GM19023 (cell line): ENCODE data around the gene PSMG1.

Experiments used
- ATAC-seq: cut with Tn5 transposase; IDR thresholded peaks from one replicate; pipeline ENCODE4 v1.9.1; 2021; ENCODE audit warnings: mild to moderate bottlenecking, moderate library complexity; ENCODE audit not compliant: unreplicated experiment

Gene PSMG1

GRCh38 chr21:39189857-39190604 lies 6.8 kb upstream of the PSMG1 start:
- no peak for ATAC-seq

GRCh38 chr21:39188521-39189139 lies 5.4 kb upstream of the PSMG1 start:
- no peak for ATAC-seq

- ATAC-seq = no peak
These were observed 3.9 kb upstream of the PSMG1 start for GRCh38 chr21:39187141-39187540.

- no peak for ATAC-seq
These were observed 3.4 kb upstream of the PSMG1 start for GRCh38 chr21:39186676-39187075.

GRCh38 chr21:39185157-39185556 lies 1.9 kb upstream of the PSMG1 start:
- ATAC-seq = no peak

- no peak for ATAC-seq
These were observed 1.1 kb upstream of the PSMG1 start for GRCh38 chr21:39184050-39184980.

GRCh38 chr21:39182484-39183271 lies 573 bp downstream of the PSMG1 start:
- peak; percentile 38 for ATAC-seq

GRCh38 chr21:39182016-39182415 lies 1.2 kb downstream of the PSMG1 start:
- ATAC-seq = no peak

- ATAC-seq = no peak
These were observed 1.9 kb downstream of the PSMG1 start for GRCh38 chr21:39181205-39181818.

GRCh38 chr21:39180429-39181019 lies 2.7 kb downstream of the PSMG1 start:
- no peak for ATAC-seq

- ATAC-seq = no peak
These were observed 4.8 kb downstream of the PSMG1 start for GRCh38 chr21:39178421-39178820.

- ATAC-seq = no peak
These were observed 7.0 kb downstream of the PSMG1 start for GRCh38 chr21:39176271-39176709.

GRCh38 chr21:39175665-39176064 lies 7.6 kb downstream of the PSMG1 start:
- ATAC-seq = no peak

GRCh38 chr21:39175154-39175553 lies 8.1 kb downstream of the PSMG1 start:
- no peak for ATAC-seq

- no peak for ATAC-seq
These were observed 9.3 kb downstream of the PSMG1 start for GRCh38 chr21:39173716-39174680.

- ATAC-seq = no peak
These were observed 13.3 kb downstream of the PSMG1 start for GRCh38 chr21:39169906-39170305.

- no peak for ATAC-seq
These were observed 14.5 kb downstream of the PSMG1 start for GRCh38 chr21:39168800-39169199.

GRCh38 chr21:39164523-39164922 lies 18.7 kb downstream of the PSMG1 start:
- ATAC-seq = no peak

GRCh38 chr21:39161064-39161463 lies 22.2 kb downstream of the PSMG1 start:
- ATAC-seq = no peak
